GM06990 (cell line): ENCODE measurements around the gene ALX1.

Source experiments
- DNase-seq: peaks from one replicate; pipeline ENCODE4 v3.0.0-alpha.2; 2011; ENCODE audit not compliant: insufficient read length; ENCODE audit errors: extremely low read depth
- H3K27me3 ChIP-seq: replicated peaks from 2 replicates; pipeline ENCODE4 v1.6.0; 2011; ENCODE audit warnings: low read length; ENCODE audit not compliant: control insufficient read depth, insufficient read depth
- H3K36me3 ChIP-seq: 2 replicates; pipeline ENCODE4 v1.5.1; 2011; ENCODE audit warnings: low read length; ENCODE audit not compliant: control insufficient read depth, insufficient read depth
- H3K4me3 ChIP-seq: replicated peaks from 2 replicates; pipeline ENCODE4 v1.5.1; 2011; ENCODE audit warnings: low read depth, mild to moderate bottlenecking, control low read depth, low read length
- CTCF ChIP-seq: IDR thresholded peaks from 2 replicates; pipeline ENCODE4 v1.5.1; 2011; ENCODE audit warnings: low read length, control low read depth, mild to moderate bottlenecking, inconsistent platforms; ENCODE audit not compliant: insufficient read depth, poor library complexity, severe bottlenecking

Gene ALX1

GRCh38 chr12:85280165-85280983 is at the start of gene ALX1:
ALX1 (plus strand) TSS chr12:85280220; CDS start chr12:85280262, 42 bp downstream.
- no peak within 1 kb of the TSS for H3K4me3 ChIP-seq

GRCh38 chr12:85237327-85237726 is 42.7 kb upstream of the ALX1 start:
- no peaks in the 10 kb centered on the region for H3K36me3 ChIP-seq
- DNase-seq = no peak
- H3K4me3 ChIP-seq = no peak overlapping the region
- no peaks in the 10 kb centered on the region for H3K27me3 ChIP-seq
- no peak for TF ChIP-seq CTCF

More at GRCh38 chr12:85280165-85280983, at the start of gene ALX1:
- Histone ChIP-seq H3K36me3 (no peaks in the 10 kb centered on the region), H3K27me3 (0 out of 2 replicates have a peak, but pooled peaks cover 1% of the 10 kb centered on the region)
- no peak for TF ChIP-seq CTCF
- DNase-seq = no peak

- no peaks in the 10 kb centered on the region for H3K27me3 ChIP-seq
- no peak for TF ChIP-seq CTCF
- no peaks in the 10 kb centered on the region for H3K36me3 ChIP-seq
- no peak overlapping the region for H3K4me3 ChIP-seq
- no peak for DNase-seq
Measured at GRCh38 chr12:85244561-85244960, 35.5 kb upstream of the ALX1 start.

- H3K27me3 ChIP-seq = no peaks in the 10 kb centered on the region
- no peaks in the 10 kb centered on the region for H3K36me3 ChIP-seq
- TF ChIP-seq CTCF = no peak
- DNase-seq = no peak
- no peak overlapping the region for H3K4me3 ChIP-seq
Measured at GRCh38 chr12:85253853-85254252, 26.2 kb upstream of the ALX1 start.

GRCh38 chr12:85257671-85258070 is 22.3 kb upstream of the ALX1 start:
- H3K36me3 ChIP-seq = no peaks in the 10 kb centered on the region
- no peak for TF ChIP-seq CTCF
- no peak overlapping the region for H3K4me3 ChIP-seq
- DNase-seq = no peak
- H3K27me3 ChIP-seq = no peaks in the 10 kb centered on the region
